Raji (cell line): ENCODE measurements around the gene DCTN5.
A peak's percentile ranks its signal among the peaks of the same experiment; 100 is the strongest.

Source experiments
- POLR2A ChIP-seq: IDR thresholded peaks from 2 replicates; pipeline ENCODE4 v1.6.1; 2011; ENCODE audit warnings: low read depth, low read length, control low read depth; ENCODE audit not compliant: insufficient read depth

The DCTN5 gene

GRCh38 chr16:23679274-23679985 is 38.2 kb downstream of the DCTN5 start:
- no peak; the same call in 1 of the 2 replicates for TF ChIP-seq POLR2A

GRCh38 chr16:23679986-23680336 is 38.7 kb downstream of the DCTN5 start:
- no peak for TF ChIP-seq POLR2A

GRCh38 chr16:23682181-23682580 is 40.9 kb downstream of the DCTN5 start:
- TF ChIP-seq POLR2A: no peak

- TF ChIP-seq POLR2A: no peak
Observed at GRCh38 chr16:23683487-23683886, 42.2 kb downstream of the DCTN5 start.

- TF ChIP-seq POLR2A: no peak
Observed at GRCh38 chr16:23687034-23687808, 46.0 kb downstream of the DCTN5 start.

- TF ChIP-seq POLR2A: no peak
Observed at GRCh38 chr16:23689442-23690187, 48.3 kb downstream of the DCTN5 start.

- no peak for TF ChIP-seq POLR2A
Observed at GRCh38 chr16:23690771-23691482, 49.7 kb downstream of the DCTN5 start.

GRCh38 chr16:23691483-23692189 is 50.4 kb downstream of the DCTN5 start:
- no peak for TF ChIP-seq POLR2A

- TF ChIP-seq POLR2A: no peak
Observed at GRCh38 chr16:23692190-23692837, 51.0 kb downstream of the DCTN5 start.

- no peak for TF ChIP-seq POLR2A
Observed at GRCh38 chr16:23694265-23694643, 53.0 kb downstream of the DCTN5 start.

- no peak for TF ChIP-seq POLR2A
Observed at GRCh38 chr16:23694644-23695373, 53.5 kb downstream of the DCTN5 start.

- no peak for TF ChIP-seq POLR2A
Observed at GRCh38 chr16:23695756-23696155, 54.5 kb downstream of the DCTN5 start.

GRCh38 chr16:23699100-23699499 is 57.8 kb downstream of the DCTN5 start:
- 0 out of 2 replicates have a peak, but pooled peaks have one; percentile 22 for TF ChIP-seq POLR2A
